Effector memory CD8-positive, alpha-beta T cell (primary cell): Measurements from ENCODE around the gene GOLGA6B.
"Not testable (repeated sequence)": the region's sequence is repeated elsewhere in the genome, so short reads cannot be mapped to it uniquely, and the experiment has no call there.

Source experiments
- ATAC-seq: fragments of 150-1000 bp; cut with Tn5 transposase; replicated peaks from 2 replicates; pipeline ENCODE4 v1.10.0; 2021; ENCODE audit warnings: mild to moderate bottlenecking, moderate library complexity
- DNase-seq, 3 experiments: peaks; one replicate each; pipeline ENCODE4 v3.0.0; 2021
- H3K27ac Mint-ChIP-seq, 2 donors: one replicate each; pipeline ENCODE4 v1.8.0; 2022; ENCODE audit warnings: mild to moderate bottlenecking in 2 of 2, mixed read lengths in 2 of 2, moderate library complexity in 2 of 2
- H3K27me3 Mint-ChIP-seq, 2 donors: one replicate each; pipeline ENCODE4 v1.8.0; 2022; ENCODE audit warnings: mixed read lengths in 2 of 2
- H3K36me3 Mint-ChIP-seq: one replicate; pipeline ENCODE4 v1.8.0; 2022; ENCODE audit warnings: mild to moderate bottlenecking, moderate library complexity, mixed read lengths; ENCODE audit not compliant: insufficient read depth
- H3K4me1 Mint-ChIP-seq, 2 donors: one replicate each; pipeline ENCODE4 v1.8.0; 2022; ENCODE audit warnings: low read depth in 2 of 2, mixed read lengths in 2 of 2
- H3K4me3 Mint-ChIP-seq, 2 donors: one replicate each; pipeline ENCODE4 v1.8.0; 2022; ENCODE audit warnings: mild to moderate bottlenecking in 2 of 2, mixed read lengths in 2 of 2, moderate library complexity in 2 of 2
- H3K9me3 Mint-ChIP-seq, 2 donors: one replicate each; pipeline ENCODE4 v1.8.0; 2022; ENCODE audit warnings: mixed read lengths in 2 of 2

GOLGA6B gene

GRCh38 chr15:72636519-72637282 is 17.8 kb upstream of the GOLGA6B start:
- peak overlapping the region in 1 of 2 donors; percentile 41 for H3K27ac Mint-ChIP-seq
- not testable (repeated sequence) for H3K27me3 Mint-ChIP-seq, H3K36me3 Mint-ChIP-seq, H3K4me1 Mint-ChIP-seq, H3K9me3 Mint-ChIP-seq
- peak overlapping the region in 1 of 2 donors; percentile 79 for H3K4me3 Mint-ChIP-seq
- ATAC-seq, result peak; percentile 73
- DNase-seq, result peak; percentile 26 to 42 (median 40)

GRCh38 chr15:72639759-72640483 is 14.6 kb upstream of the GOLGA6B start:
- not testable (repeated sequence) for ATAC-seq, H3K9me3 Mint-ChIP-seq, H3K36me3 Mint-ChIP-seq, H3K27ac Mint-ChIP-seq, DNase-seq, H3K27me3 Mint-ChIP-seq, H3K4me1 Mint-ChIP-seq, H3K4me3 Mint-ChIP-seq

- H3K36me3 Mint-ChIP-seq, H3K4me1 Mint-ChIP-seq, H3K9me3 Mint-ChIP-seq, ATAC-seq, H3K27ac Mint-ChIP-seq, DNase-seq, H3K27me3 Mint-ChIP-seq, H3K4me3 Mint-ChIP-seq: not testable (repeated sequence)
Observed at GRCh38 chr15:72642271-72642670, 12.2 kb upstream of the GOLGA6B start.

GRCh38 chr15:72648631-72649253 is 5.8 kb upstream of the GOLGA6B start:
- H3K9me3 Mint-ChIP-seq, DNase-seq, H3K27ac Mint-ChIP-seq, H3K4me1 Mint-ChIP-seq, H3K4me3 Mint-ChIP-seq, H3K27me3 Mint-ChIP-seq, H3K36me3 Mint-ChIP-seq, ATAC-seq: not testable (repeated sequence)

GRCh38 chr15:72656014-72656413 is 1.5 kb downstream of the GOLGA6B start:
- not testable (repeated sequence) for H3K36me3 Mint-ChIP-seq, DNase-seq, H3K27me3 Mint-ChIP-seq, H3K4me3 Mint-ChIP-seq, H3K9me3 Mint-ChIP-seq, ATAC-seq, H3K27ac Mint-ChIP-seq, H3K4me1 Mint-ChIP-seq

GRCh38 chr15:72661081-72661480 is 6.6 kb downstream of the GOLGA6B start:
- H3K4me1 Mint-ChIP-seq, DNase-seq, H3K9me3 Mint-ChIP-seq, H3K4me3 Mint-ChIP-seq, ATAC-seq, H3K27me3 Mint-ChIP-seq, H3K27ac Mint-ChIP-seq, H3K36me3 Mint-ChIP-seq: not testable (repeated sequence)

GRCh38 chr15:72663931-72664330 is 9.4 kb downstream of the GOLGA6B start:
- not testable (repeated sequence) for H3K36me3 Mint-ChIP-seq, H3K4me1 Mint-ChIP-seq, DNase-seq, H3K27me3 Mint-ChIP-seq, H3K27ac Mint-ChIP-seq, H3K4me3 Mint-ChIP-seq, H3K9me3 Mint-ChIP-seq, ATAC-seq

GRCh38 chr15:72665706-72666105 is 11.2 kb downstream of the GOLGA6B start:
- not testable (repeated sequence) for H3K9me3 Mint-ChIP-seq, DNase-seq, ATAC-seq, H3K4me3 Mint-ChIP-seq, H3K27me3 Mint-ChIP-seq, H3K36me3 Mint-ChIP-seq, H3K27ac Mint-ChIP-seq, H3K4me1 Mint-ChIP-seq

GRCh38 chr15:72669803-72670202 is 15.3 kb downstream of the GOLGA6B start:
- not testable (repeated sequence) for H3K36me3 Mint-ChIP-seq, H3K9me3 Mint-ChIP-seq, H3K4me3 Mint-ChIP-seq, H3K27ac Mint-ChIP-seq, DNase-seq, ATAC-seq, H3K4me1 Mint-ChIP-seq
- H3K27me3 Mint-ChIP-seq, result peaks cover 10% of the 10 kb centered on the region in 2 donors

- peak overlapping the region in 1 of 2 donors; percentile 30 for H3K27ac Mint-ChIP-seq
- H3K27me3 Mint-ChIP-seq, result peaks cover 10 to 19% of the 10 kb centered on the region in 2 donors
- H3K9me3 Mint-ChIP-seq, H3K36me3 Mint-ChIP-seq, H3K4me1 Mint-ChIP-seq: not testable (repeated sequence)
- ATAC-seq (peak; percentile 94), DNase-seq (peak; percentile 65 to 80 (median 66))
- peak overlapping the region; percentile 57 to 65 for H3K4me3 Mint-ChIP-seq
Observed at GRCh38 chr15:72670656-72671352, 16.3 kb downstream of the GOLGA6B start.

- Mint-ChIP-seq H3K4me1 (peaks cover 4 to 6% of the 10 kb centered on the region in 2 donors), H3K27ac (peak overlapping the region in 1 of 2 donors; percentile 30), H3K36me3 (no peaks in the 10 kb centered on the region), H3K27me3 (peaks cover 13 to 26% of the 10 kb centered on the region in 2 donors), H3K4me3 (no peak overlapping the region), H3K9me3 (no peaks in the 10 kb centered on the region)
- no peak for ATAC-seq
- no peak for DNase-seq
Observed at GRCh38 chr15:72671525-72671924, 17.0 kb downstream of the GOLGA6B start.

GRCh38 chr15:72676838-72677237 is 22.3 kb downstream of the GOLGA6B start:
- H3K27me3 Mint-ChIP-seq, result peaks cover 28 to 40% of the 10 kb centered on the region in 2 donors
- H3K27ac Mint-ChIP-seq, result no peak overlapping the region
- ATAC-seq (no peak), DNase-seq (no peak)
- no peaks in the 10 kb centered on the region for H3K4me1 Mint-ChIP-seq
- H3K9me3 Mint-ChIP-seq, result no peaks in the 10 kb centered on the region
- no peak overlapping the region for H3K4me3 Mint-ChIP-seq
- no peaks in the 10 kb centered on the region for H3K36me3 Mint-ChIP-seq

GRCh38 chr15:72680931-72681330 is 26.4 kb downstream of the GOLGA6B start:
- peaks cover 23 to 30% of the 10 kb centered on the region in 2 donors for H3K27me3 Mint-ChIP-seq
- H3K36me3 Mint-ChIP-seq, result peaks cover 2% of the 10 kb centered on the region
- ATAC-seq, result no peak
- H3K27ac Mint-ChIP-seq, result no peak overlapping the region
- no peak for DNase-seq
- H3K9me3 Mint-ChIP-seq, result no peaks in the 10 kb centered on the region
- H3K4me3 Mint-ChIP-seq, result no peak overlapping the region
- H3K4me1 Mint-ChIP-seq, result peaks cover 2 to 9% of the 10 kb centered on the region in 2 donors
